Body of pancreas (tissue), 4 donors: Measurements from ENCODE around the gene GM2A.

ENCODE experiments used
- POLR2A ChIP-seq, 3 donors: fragments of 450-650 bp; IDR thresholded peaks; one replicate each; pipeline ENCODE4 v1.6.1; 2016; ENCODE audit warnings: antibody characterized with exemption in 3 of 3, mild to moderate bottlenecking in 2 of 3
- TF ChIP-seq, protein P1 (sequence below), 7 experiments: fragments of 450-650 bp in 4 of 7; fragments of 200-600 bp in 3 of 7; sonication (generic) in 3 of 7; IDR thresholded peaks; one replicate each; pipeline ENCODE4 v1.5.1; 2016 to 2019; ENCODE audit warnings: antibody characterized with exemption in 7 of 7

DNA sequence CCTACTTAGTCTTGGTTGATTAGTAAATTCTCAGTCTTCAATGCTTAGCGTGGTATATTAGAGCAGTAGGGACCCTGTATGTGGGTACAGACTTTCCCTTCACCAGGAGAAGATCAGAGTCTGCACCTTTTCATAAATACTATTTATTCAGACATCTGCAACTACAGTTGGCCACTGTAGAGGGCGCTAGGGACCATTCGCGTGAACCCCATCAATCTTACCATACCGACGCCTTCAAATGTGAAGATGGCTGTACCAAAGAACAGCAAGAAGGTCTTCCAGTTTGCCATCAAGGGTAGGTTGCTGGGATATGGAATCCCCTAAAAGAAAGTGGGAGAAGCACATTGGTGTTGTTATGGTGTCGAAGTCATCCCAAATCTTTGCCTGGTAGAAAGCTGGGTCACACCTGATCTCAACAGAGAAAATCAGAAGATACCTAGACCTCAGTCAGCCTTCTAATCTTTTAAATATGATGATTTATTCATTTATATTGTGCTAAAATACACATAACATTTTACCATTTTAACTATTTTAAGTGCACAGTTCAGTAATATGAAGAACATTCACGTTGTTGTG, 31.5 kb downstream of the GM2A start:
- no peak for TF ChIP-seq POLR2A (IDR thresholded peaks at IDR 0.05)
- TF ChIP-seq, protein P1, sequence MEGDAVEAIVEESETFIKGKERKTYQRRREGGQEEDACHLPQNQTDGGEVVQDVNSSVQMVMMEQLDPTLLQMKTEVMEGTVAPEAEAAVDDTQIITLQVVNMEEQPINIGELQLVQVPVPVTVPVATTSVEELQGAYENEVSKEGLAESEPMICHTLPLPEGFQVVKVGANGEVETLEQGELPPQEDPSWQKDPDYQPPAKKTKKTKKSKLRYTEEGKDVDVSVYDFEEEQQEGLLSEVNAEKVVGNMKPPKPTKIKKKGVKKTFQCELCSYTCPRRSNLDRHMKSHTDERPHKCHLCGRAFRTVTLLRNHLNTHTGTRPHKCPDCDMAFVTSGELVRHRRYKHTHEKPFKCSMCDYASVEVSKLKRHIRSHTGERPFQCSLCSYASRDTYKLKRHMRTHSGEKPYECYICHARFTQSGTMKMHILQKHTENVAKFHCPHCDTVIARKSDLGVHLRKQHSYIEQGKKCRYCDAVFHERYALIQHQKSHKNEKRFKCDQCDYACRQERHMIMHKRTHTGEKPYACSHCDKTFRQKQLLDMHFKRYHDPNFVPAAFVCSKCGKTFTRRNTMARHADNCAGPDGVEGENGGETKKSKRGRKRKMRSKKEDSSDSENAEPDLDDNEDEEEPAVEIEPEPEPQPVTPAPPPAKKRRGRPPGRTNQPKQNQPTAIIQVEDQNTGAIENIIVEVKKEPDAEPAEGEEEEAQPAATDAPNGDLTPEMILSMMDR (IDR thresholded peaks at IDR 0.05) = no peak
